SK-N-SH (cell line): Measurements from ENCODE around the gene CFAP126.

Experiments used
- CHD2 ChIP-seq: fragments of 150-350 bp; IDR thresholded peaks from 2 replicates; pipeline ENCODE4 v1.6.1; 2018; ENCODE audit warnings: low read length; ENCODE audit not compliant: partially characterized antibody
- CTCF ChIP-seq: fragments of 200-600 bp; sonication (generic); IDR thresholded peaks from 2 replicates; pipeline ENCODE4 v1.6.1; 2017; ENCODE audit warnings: antibody characterized with exemption, mild to moderate bottlenecking, moderate library complexity
- EP300 ChIP-seq, 2 experiments: IDR thresholded peaks; 2 replicates each; pipeline versions ENCODE4 v1.4.0 to v1.6.1; 2012; ENCODE audit warnings: borderline replicate concordance in 1 of 2, low read depth in 1 of 2, low read length in 1 of 2
- MAX ChIP-seq: IDR thresholded peaks from 2 replicates; pipeline ENCODE4 v1.4.0; 2012; ENCODE audit warnings: low read depth
- RXRA ChIP-seq: IDR thresholded peaks from 2 replicates; pipeline ENCODE4 v1.4.0; 2012; ENCODE audit warnings: low read depth, mild to moderate bottlenecking, borderline replicate concordance
- SMC3 ChIP-seq: IDR thresholded peaks from 2 replicates; pipeline ENCODE4 v1.6.1; 2012; ENCODE audit warnings: low read depth, low read length, improper control_type of control experiment
- TEAD4 ChIP-seq: IDR thresholded peaks from 2 replicates; pipeline ENCODE4 v1.4.0; 2012; ENCODE audit warnings: mild to moderate bottlenecking, borderline replicate concordance; ENCODE audit not compliant: insufficient read depth
- USF1 ChIP-seq: IDR thresholded peaks from 2 replicates; pipeline ENCODE4 v1.4.0; 2012; ENCODE audit warnings: low read depth, borderline replicate concordance

- no peak for TF ChIP-seq CHD2
- no peak for TF ChIP-seq CTCF
- no peak for TF ChIP-seq TEAD4
- TF ChIP-seq RXRA: no peak
- no peak for TF ChIP-seq MAX
- no peak for TF ChIP-seq SMC3
- no peak for TF ChIP-seq EP300 (IDR thresholded peaks at IDR 0.05; ENCODE audit: borderline replicate concordance in 1 of 2, low read depth in 1 of 2, low read length in 1 of 2)
- TF ChIP-seq USF1: no peak
Observed at GRCh38 chr1:161398900-161399256, 31.2 kb upstream of the CFAP126 start.
